SK-N-SH (cell line): Measurements from ENCODE around the gene TOR2A. TPM values are rescaled to one million over a fixed set of nuclear protein-coding genes. Genes with fewer than 3 reads are reported as not detected.

ENCODE experiments used
- CTCF ChIA-PET: fragments of 300-600, 350-600 bp; formaldehyde crosslinking; extraction: SDS; loops from one replicate; lab custom pipeline; 2021; lab: Yijun Ruan, JAX
- POLR2A ChIA-PET: fragments of 350-600 bp; sonication (Branson Sonifier 250); formaldehyde crosslinking; extraction: SDS; loops from one replicate; lab custom pipeline; 2020; ENCODE audit warnings: antibody characterized with exemption, inconsistent platforms; lab: Yijun Ruan, JAX
- DNase-seq: peaks from one replicate; pipeline ENCODE4 v3.0.0; 2012
- H2AFZ ChIP-seq: fragments of 200-600 bp; sonication (generic); 2 replicates; pipeline ENCODE4 v1.8.1; 2016; ENCODE audit warnings: antibody characterized with exemption, mild to moderate bottlenecking, low read depth
- H3F3A ChIP-seq: fragments of 200-600 bp; sonication (generic); replicated peaks from 2 replicates; pipeline ENCODE3; 2016; ENCODE audit warnings: antibody characterized with exemption, mild to moderate bottlenecking; ENCODE audit not compliant: insufficient read depth
- H3K27ac ChIP-seq, 2 experiments: fragments of 200-500 bp in 1 of 2; fragments of 200-600 bp in 1 of 2; sonication (Bioruptor generic) in 1 of 2; sonication (generic), shearing (Covaris generic) in 1 of 2; 2 replicates each; pipeline versions ENCODE4 v1.5.1 to v1.6.1; 2014 to 2016; ENCODE audit warnings: low read depth in 2 of 2, inconsistent platforms in 1 of 2, low read length in 1 of 2, mild to moderate bottlenecking in 1 of 2, mixed read lengths in 1 of 2
- H3K27me3 ChIP-seq: fragments of 200-600 bp; sonication (generic), shearing (Covaris generic); 2 replicates; pipeline ENCODE4 v1.6.1; 2016; ENCODE audit warnings: mixed run types; ENCODE audit not compliant: insufficient read depth
- H3K36me3 ChIP-seq, 2 experiments: fragments of 200-500 bp in 1 of 2; fragments of 200-600 bp in 1 of 2; sonication (Bioruptor generic) in 1 of 2; sonication (generic) in 1 of 2; replicated peaks in 1 of 2; 2 replicates each; pipeline versions ENCODE3 to v1.5.1; 2014 to 2016; ENCODE audit warnings: low read length in 1 of 2, mild to moderate bottlenecking in 1 of 2; ENCODE audit not compliant: insufficient read depth in 2 of 2, control insufficient read depth in 1 of 2
- H3K4me1 ChIP-seq, 2 experiments: fragments of 200-500 bp in 1 of 2; fragments of 200-600 bp in 1 of 2; sonication (Bioruptor generic) in 1 of 2; sonication (generic), shearing (Covaris generic) in 1 of 2; 2 replicates each; pipeline versions ENCODE4 v1.5.1 to v1.6.1; 2014 to 2016; ENCODE audit warnings: low read depth in 1 of 2, low read length in 1 of 2, mixed run types in 1 of 2; ENCODE audit not compliant: insufficient read depth in 2 of 2, control insufficient read depth in 1 of 2
- H3K4me2 ChIP-seq: fragments of 200-600 bp; sonication (generic), shearing (Covaris generic); 2 replicates; pipeline ENCODE4 v1.6.1; 2017; ENCODE audit warnings: mixed run types
- H3K4me3 ChIP-seq, 2 experiments: fragments of 200-500 bp in 1 of 2; fragments of 200-600 bp in 1 of 2; sonication (Bioruptor generic) in 1 of 2; sonication (generic), shearing (Covaris generic) in 1 of 2; 2 replicates each; pipeline versions ENCODE4 v1.5.1 to v1.8.1; 2014 to 2016; ENCODE audit warnings: low read depth in 2 of 2, inconsistent platforms in 1 of 2, low read length in 1 of 2, mild to moderate bottlenecking in 1 of 2, mixed read lengths in 1 of 2, moderate library complexity in 1 of 2
- H3K79me2 ChIP-seq: fragments of 200-600 bp; sonication (generic); 2 replicates; pipeline ENCODE4 v1.8.1; 2017; ENCODE audit warnings: mild to moderate bottlenecking; ENCODE audit not compliant: insufficient read depth
- H3K9ac ChIP-seq: fragments of 200-600 bp; sonication (generic); 2 replicates; pipeline ENCODE4 v1.6.1; 2017; ENCODE audit warnings: mixed run types
- H3K9me2 ChIP-seq: fragments of 200-600 bp; sonication (generic); 2 replicates; pipeline ENCODE4 v1.6.1; 2017; ENCODE audit warnings: mixed run types
- H3K9me3 ChIP-seq: fragments of 200-600 bp; sonication (generic); 2 replicates; pipeline ENCODE4 v1.6.1; 2017; ENCODE audit warnings: mixed run types, mild to moderate bottlenecking, moderate library complexity
- H4K20me1 ChIP-seq: fragments of 200-600 bp; sonication (generic); 2 replicates; pipeline ENCODE4 v1.6.1; 2017; ENCODE audit warnings: mild to moderate bottlenecking, mixed run types; ENCODE audit not compliant: insufficient read depth
- ELF1 ChIP-seq: IDR thresholded peaks from 2 replicates; pipeline ENCODE4 v1.4.0; 2012
- EP300 ChIP-seq, 2 experiments: IDR thresholded peaks; 2 replicates each; pipeline versions ENCODE4 v1.4.0 to v1.6.1; 2012; ENCODE audit warnings: borderline replicate concordance in 1 of 2, low read depth in 1 of 2, low read length in 1 of 2
- EZH2phosphoT487 ChIP-seq: fragments of 200-600 bp; sonication (generic); IDR thresholded peaks from 2 replicates; pipeline ENCODE4 v1.6.1; 2017; ENCODE audit warnings: low read depth, mixed run types, mild to moderate bottlenecking, antibody characterized with exemption, moderate library complexity, borderline replicate concordance
- FOXM1 ChIP-seq: IDR thresholded peaks from 2 replicates; pipeline ENCODE4 v1.4.0; 2012; ENCODE audit warnings: low read depth, mild to moderate bottlenecking
- GABPA ChIP-seq: IDR thresholded peaks from 2 replicates; pipeline ENCODE4 v1.4.0; 2012; ENCODE audit warnings: low read depth, mild to moderate bottlenecking
- MEF2A ChIP-seq: IDR thresholded peaks from 2 replicates; pipeline ENCODE4 v1.4.0; 2012; ENCODE audit warnings: low read depth, borderline replicate concordance
- MXI1 ChIP-seq: IDR thresholded peaks from 2 replicates; pipeline ENCODE4 v1.6.1; 2012; ENCODE audit warnings: mild to moderate bottlenecking, low read depth, low read length, improper control_type of control experiment
- NFIC ChIP-seq: IDR thresholded peaks from 2 replicates; pipeline ENCODE4 v1.4.0; 2012; ENCODE audit warnings: borderline replicate concordance
- POLR2AphosphoS5 ChIP-seq: IDR thresholded peaks from 2 replicates; pipeline ENCODE4 v1.6.1; 2012; ENCODE audit warnings: low read depth, low read length
- SIN3A ChIP-seq: IDR thresholded peaks from 2 replicates; pipeline ENCODE4 v1.6.1; 2012; ENCODE audit warnings: low read depth, mild to moderate bottlenecking, low read length, moderate library complexity, borderline replicate concordance
- TAF1 ChIP-seq: IDR thresholded peaks from 2 replicates; pipeline ENCODE4 v1.6.1; 2012; ENCODE audit warnings: low read depth, mild to moderate bottlenecking, low read length, moderate library complexity, borderline replicate concordance
- TEAD4 ChIP-seq: IDR thresholded peaks from 2 replicates; pipeline ENCODE4 v1.4.0; 2012; ENCODE audit warnings: mild to moderate bottlenecking, borderline replicate concordance; ENCODE audit not compliant: insufficient read depth
- YY1 ChIP-seq: IDR thresholded peaks from 2 replicates; pipeline ENCODE4 v1.4.0; 2012; ENCODE audit warnings: low read depth, mild to moderate bottlenecking
- WGBS: methylation state at CpG from one replicate; pipeline ENCODE4 v1.1.6; 2017; ENCODE audit warnings: low lambda C conversion rate; 5-methylcytosine and 5-hydroxymethylcytosine counted together
- polyA plus RNA-seq, 3 experiments: library from polyadenylated mRNA; depleted of rRNA; stranded (reverse); fragments of >200 nt; gene quantifications; 2 replicates each; pipeline ENCODE4 v1.2.3, GENCODE V29; 2012
- TF ChIP-seq, protein P1 (sequence below): IDR thresholded peaks from 2 replicates; pipeline ENCODE4 v1.4.0; 2012; ENCODE audit warnings: low read depth, borderline replicate concordance
- TF ChIP-seq, protein P2 (sequence below): IDR thresholded peaks from 2 replicates; pipeline ENCODE4 v1.4.0; 2012; ENCODE audit warnings: low read depth
- TF ChIP-seq, protein P3 (sequence below): IDR thresholded peaks from 2 replicates; pipeline ENCODE4 v1.6.1; 2012; ENCODE audit warnings: mild to moderate bottlenecking, low read depth, low read length, moderate library complexity
- TF ChIP-seq, protein P4 (sequence below): IDR thresholded peaks from 2 replicates; pipeline ENCODE4; 2012
- TF ChIP-seq, protein P5 (sequence below): IDR thresholded peaks from 2 replicates; pipeline ENCODE4 v1.4.0; 2012; ENCODE audit warnings: low read depth, borderline replicate concordance

Gene TOR2A
- polyA plus RNA-seq, 1 of the 3 experiments (the other 2 are of a cell fraction) = 17.2 TPM

DNA sequence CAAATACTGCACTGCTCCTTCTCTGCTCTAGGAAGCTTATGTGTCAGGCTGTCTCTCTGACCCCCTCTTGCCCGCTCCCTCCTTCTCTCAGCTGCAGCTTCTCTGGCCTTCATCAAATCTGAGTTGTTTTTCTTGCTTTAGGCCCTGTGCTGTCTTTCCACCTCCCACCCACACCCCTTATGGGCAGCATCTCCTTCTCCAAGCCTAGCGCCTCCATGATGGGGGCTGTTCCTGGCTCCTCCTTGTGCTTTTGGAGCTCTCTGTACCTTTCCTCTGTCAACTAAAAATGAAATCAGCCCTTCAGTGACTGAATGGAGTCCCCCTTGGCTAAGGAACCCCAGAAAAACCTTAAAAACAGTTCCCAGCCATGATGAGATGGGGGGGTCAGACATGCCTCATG lies 35.0 kb downstream of the TOR2A start:
- H3K4me2 ChIP-seq = no peak overlapping the region
- TF ChIP-seq EZH2phosphoT487 = no peak
- no peak for TF ChIP-seq MEF2A
- no peak for TF ChIP-seq NFIC
- no peak overlapping the region for H3K4me3 ChIP-seq
- H3F3A ChIP-seq = peaks cover 12% of the 10 kb centered on the region
- no peaks in the 10 kb centered on the region for H3K27me3 ChIP-seq
- H3K9me3 ChIP-seq = no peaks in the 10 kb centered on the region
- no peak overlapping the region for H2AFZ ChIP-seq
- POLR2A ChIA-PET = no interaction called here
- WGBS = 100% methylated on average over 2 of the region's 2 CpGs
- no peak for DNase-seq
- CTCF ChIA-PET = interaction anchor here (1.9 to 2.3 kb wide), 2 partner anchors 14 to 31 kb away, joined by 4 to 7 read pairs; no protein-coding TSS in a partner anchor
- peak overlapping the region in 1 of 2 experiments; percentile 19; a peak in 1 of 4 replicates for H3K27ac ChIP-seq
- no peaks in the 10 kb centered on the region for H3K79me2 ChIP-seq
- no peaks in the 10 kb centered on the region for H3K9me2 ChIP-seq
- peaks cover 0 to 14% of the 10 kb centered on the region in 2 experiments; a peak in 1 of 4 replicates for H3K4me1 ChIP-seq
- no peaks in the 10 kb centered on the region for H3K36me3 ChIP-seq
- H3K9ac ChIP-seq = no peak overlapping the region
- no peaks in the 10 kb centered on the region for H4K20me1 ChIP-seq

DNA sequence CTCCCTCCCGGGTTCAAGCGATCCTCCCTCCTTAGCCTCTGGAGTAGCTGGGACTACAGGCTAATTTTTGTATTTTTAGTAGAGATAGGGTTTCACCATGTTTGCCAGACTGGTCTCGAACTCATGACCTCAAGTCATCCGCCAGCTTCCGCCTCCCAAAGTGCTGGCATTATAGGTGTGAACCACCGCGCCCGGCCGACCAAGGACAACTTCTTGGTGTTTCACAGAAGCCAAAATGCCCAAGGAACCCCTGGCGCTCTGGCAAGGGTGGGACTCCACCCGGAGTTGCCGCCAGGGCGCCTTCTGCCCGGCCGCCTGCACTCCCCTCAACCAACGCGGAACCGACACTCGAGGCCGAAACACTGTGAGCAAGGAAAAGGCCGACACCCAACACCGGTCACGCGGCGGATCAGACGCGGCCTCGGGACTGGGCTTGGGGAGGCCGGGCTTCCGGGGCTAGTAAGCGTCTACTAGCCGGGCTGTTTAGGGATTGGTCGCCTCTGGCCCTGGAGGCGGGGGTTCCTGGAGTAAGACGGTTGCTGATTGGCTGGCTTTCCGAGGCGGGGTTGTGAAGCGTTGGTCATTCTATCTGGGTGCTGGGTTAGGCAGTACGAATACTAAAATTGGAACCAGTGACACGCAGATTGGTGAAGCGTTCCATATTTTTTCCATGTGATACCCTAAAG lies 36.0 kb downstream of the TOR2A start:
- H3K27me3 ChIP-seq = no peaks in the 10 kb centered on the region
- peak overlapping the region in 1 of 2 experiments; percentile 30; a peak in 1 of 4 replicates for H3K4me3 ChIP-seq
- H4K20me1 ChIP-seq = no peaks in the 10 kb centered on the region
- peak overlapping the region; percentile 75; the same call in 1 of the 2 replicates for H2AFZ ChIP-seq
- no peaks in the 10 kb centered on the region for H3K9me2 ChIP-seq
- H3K79me2 ChIP-seq = no peaks in the 10 kb centered on the region
- H3K9ac ChIP-seq = no peak overlapping the region
- H3K27ac ChIP-seq = peak overlapping the region; percentile 44 to 62
- ChIA-PET CTCF (interaction anchor here (1.9 kb wide), 1 partner anchor 13 kb away, joined by 4 read pairs; no protein-coding TSS in a partner anchor), POLR2A (no interaction called here)
- H3K4me2 ChIP-seq = no peak overlapping the region
- WGBS = 40% methylated on average over 22 of the region's 41 CpGs
- no peaks in the 10 kb centered on the region for H3K9me3 ChIP-seq
- DNase-seq = peak; percentile 98
- peaks cover 14% of the 10 kb centered on the region for H3F3A ChIP-seq
- H3K36me3 ChIP-seq = no peaks in the 10 kb centered on the region
- H3K4me1 ChIP-seq = peaks cover 0 to 14% of the 10 kb centered on the region in 2 experiments; a peak in 1 of 4 replicates
- TF ChIP-seq, protein P1, sequence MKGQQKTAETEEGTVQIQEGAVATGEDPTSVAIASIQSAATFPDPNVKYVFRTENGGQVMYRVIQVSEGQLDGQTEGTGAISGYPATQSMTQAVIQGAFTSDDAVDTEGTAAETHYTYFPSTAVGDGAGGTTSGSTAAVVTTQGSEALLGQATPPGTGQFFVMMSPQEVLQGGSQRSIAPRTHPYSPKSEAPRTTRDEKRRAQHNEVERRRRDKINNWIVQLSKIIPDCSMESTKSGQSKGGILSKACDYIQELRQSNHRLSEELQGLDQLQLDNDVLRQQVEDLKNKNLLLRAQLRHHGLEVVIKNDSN = peak; percentile 63; the same call in 1 of the 2 replicates
- TF ChIP-seq FOXM1 = no peak
- TF ChIP-seq MXI1 = peak; percentile 72; the same call in 1 of the 2 replicates
- TF ChIP-seq, protein P2, sequence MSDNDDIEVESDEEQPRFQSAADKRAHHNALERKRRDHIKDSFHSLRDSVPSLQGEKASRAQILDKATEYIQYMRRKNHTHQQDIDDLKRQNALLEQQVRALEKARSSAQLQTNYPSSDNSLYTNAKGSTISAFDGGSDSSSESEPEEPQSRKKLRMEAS = peak; percentile 93
- no peak for TF ChIP-seq TEAD4
- TF ChIP-seq, protein P3, sequence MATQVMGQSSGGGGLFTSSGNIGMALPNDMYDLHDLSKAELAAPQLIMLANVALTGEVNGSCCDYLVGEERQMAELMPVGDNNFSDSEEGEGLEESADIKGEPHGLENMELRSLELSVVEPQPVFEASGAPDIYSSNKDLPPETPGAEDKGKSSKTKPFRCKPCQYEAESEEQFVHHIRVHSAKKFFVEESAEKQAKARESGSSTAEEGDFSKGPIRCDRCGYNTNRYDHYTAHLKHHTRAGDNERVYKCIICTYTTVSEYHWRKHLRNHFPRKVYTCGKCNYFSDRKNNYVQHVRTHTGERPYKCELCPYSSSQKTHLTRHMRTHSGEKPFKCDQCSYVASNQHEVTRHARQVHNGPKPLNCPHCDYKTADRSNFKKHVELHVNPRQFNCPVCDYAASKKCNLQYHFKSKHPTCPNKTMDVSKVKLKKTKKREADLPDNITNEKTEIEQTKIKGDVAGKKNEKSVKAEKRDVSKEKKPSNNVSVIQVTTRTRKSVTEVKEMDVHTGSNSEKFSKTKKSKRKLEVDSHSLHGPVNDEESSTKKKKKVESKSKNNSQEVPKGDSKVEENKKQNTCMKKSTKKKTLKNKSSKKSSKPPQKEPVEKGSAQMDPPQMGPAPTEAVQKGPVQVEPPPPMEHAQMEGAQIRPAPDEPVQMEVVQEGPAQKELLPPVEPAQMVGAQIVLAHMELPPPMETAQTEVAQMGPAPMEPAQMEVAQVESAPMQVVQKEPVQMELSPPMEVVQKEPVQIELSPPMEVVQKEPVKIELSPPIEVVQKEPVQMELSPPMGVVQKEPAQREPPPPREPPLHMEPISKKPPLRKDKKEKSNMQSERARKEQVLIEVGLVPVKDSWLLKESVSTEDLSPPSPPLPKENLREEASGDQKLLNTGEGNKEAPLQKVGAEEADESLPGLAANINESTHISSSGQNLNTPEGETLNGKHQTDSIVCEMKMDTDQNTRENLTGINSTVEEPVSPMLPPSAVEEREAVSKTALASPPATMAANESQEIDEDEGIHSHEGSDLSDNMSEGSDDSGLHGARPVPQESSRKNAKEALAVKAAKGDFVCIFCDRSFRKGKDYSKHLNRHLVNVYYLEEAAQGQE = no peak
- TF ChIP-seq GABPA = peak; percentile 53
- peak; percentile 15; the same call in 1 of the 2 replicates for TF ChIP-seq TAF1
- TF ChIP-seq POLR2AphosphoS5 = peak; percentile 30; the same call in 1 of the 2 replicates
- TF ChIP-seq SIN3A = no peak
- TF ChIP-seq, protein P4, sequence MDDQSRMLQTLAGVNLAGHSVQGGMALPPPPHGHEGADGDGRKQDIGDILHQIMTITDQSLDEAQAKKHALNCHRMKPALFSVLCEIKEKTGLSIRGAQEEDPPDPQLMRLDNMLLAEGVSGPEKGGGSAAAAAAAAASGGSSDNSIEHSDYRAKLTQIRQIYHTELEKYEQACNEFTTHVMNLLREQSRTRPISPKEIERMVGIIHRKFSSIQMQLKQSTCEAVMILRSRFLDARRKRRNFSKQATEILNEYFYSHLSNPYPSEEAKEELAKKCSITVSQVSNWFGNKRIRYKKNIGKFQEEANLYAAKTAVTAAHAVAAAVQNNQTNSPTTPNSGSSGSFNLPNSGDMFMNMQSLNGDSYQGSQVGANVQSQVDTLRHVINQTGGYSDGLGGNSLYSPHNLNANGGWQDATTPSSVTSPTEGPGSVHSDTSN = no peak
- 0 out of 4 replicates have a peak, but pooled peaks of 1 of the 2 experiments have one; percentile 16 for TF ChIP-seq EP300 (IDR thresholded peaks at IDR 0.05; ENCODE audit: borderline replicate concordance in 1 of 2, low read depth in 1 of 2, low read length in 1 of 2)
- peak; percentile 77 for TF ChIP-seq ELF1
- TF ChIP-seq, protein P5, sequence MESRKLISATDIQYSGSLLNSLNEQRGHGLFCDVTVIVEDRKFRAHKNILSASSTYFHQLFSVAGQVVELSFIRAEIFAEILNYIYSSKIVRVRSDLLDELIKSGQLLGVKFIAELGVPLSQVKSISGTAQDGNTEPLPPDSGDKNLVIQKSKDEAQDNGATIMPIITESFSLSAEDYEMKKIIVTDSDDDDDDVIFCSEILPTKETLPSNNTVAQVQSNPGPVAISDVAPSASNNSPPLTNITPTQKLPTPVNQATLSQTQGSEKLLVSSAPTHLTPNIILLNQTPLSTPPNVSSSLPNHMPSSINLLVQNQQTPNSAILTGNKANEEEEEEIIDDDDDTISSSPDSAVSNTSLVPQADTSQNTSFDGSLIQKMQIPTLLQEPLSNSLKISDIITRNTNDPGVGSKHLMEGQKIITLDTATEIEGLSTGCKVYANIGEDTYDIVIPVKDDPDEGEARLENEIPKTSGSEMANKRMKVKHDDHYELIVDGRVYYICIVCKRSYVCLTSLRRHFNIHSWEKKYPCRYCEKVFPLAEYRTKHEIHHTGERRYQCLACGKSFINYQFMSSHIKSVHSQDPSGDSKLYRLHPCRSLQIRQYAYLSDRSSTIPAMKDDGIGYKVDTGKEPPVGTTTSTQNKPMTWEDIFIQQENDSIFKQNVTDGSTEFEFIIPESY = no peak
- no peak for TF ChIP-seq EZH2phosphoT487
- no peak for TF ChIP-seq YY1
